ENCODE measurements around the gene MTA3.

MTA3 gene

DNA sequence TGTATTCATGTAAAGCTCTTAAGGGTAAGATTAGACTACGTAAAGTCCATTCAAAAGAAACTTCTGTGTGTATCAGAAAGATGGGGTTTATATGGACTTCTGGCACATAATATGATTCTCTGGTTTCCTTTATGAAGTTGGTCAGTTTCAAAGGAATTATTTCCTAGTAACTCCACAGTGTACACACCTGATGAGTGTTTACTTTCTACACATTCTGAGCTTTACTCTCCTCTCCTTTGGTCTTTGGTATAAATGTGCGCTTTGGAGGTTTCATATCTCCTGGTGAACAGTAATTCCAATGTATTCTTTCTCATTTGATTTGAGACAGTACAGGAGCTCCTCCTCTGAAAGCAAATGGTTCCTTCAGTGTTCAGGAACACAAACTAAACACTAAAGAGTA, 107.4 kb downstream of the MTA3 start:
- no peaks in the 10 kb centered on the region for H4K20me1 ChIP-seq (ENCODE audit: control insufficient read depth, insufficient read depth, low read depth, low read length)
- H3K27me3 ChIP-seq (ENCODE audit: control insufficient read depth, low read length): no peaks in the 10 kb centered on the region
- no peak overlapping the region for H3K4me3 ChIP-seq (ENCODE audit: low read length)
- H3K79me2 ChIP-seq (ENCODE audit: control insufficient read depth, low read length): no peaks in the 10 kb centered on the region; the same call in 1 of the 2 replicates
- TF ChIP-seq, protein P1, sequence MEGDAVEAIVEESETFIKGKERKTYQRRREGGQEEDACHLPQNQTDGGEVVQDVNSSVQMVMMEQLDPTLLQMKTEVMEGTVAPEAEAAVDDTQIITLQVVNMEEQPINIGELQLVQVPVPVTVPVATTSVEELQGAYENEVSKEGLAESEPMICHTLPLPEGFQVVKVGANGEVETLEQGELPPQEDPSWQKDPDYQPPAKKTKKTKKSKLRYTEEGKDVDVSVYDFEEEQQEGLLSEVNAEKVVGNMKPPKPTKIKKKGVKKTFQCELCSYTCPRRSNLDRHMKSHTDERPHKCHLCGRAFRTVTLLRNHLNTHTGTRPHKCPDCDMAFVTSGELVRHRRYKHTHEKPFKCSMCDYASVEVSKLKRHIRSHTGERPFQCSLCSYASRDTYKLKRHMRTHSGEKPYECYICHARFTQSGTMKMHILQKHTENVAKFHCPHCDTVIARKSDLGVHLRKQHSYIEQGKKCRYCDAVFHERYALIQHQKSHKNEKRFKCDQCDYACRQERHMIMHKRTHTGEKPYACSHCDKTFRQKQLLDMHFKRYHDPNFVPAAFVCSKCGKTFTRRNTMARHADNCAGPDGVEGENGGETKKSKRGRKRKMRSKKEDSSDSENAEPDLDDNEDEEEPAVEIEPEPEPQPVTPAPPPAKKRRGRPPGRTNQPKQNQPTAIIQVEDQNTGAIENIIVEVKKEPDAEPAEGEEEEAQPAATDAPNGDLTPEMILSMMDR (IDR thresholded peaks at IDR 0.05; ENCODE audit: low read depth, low read length, poor library complexity, severe bottlenecking): no peak
- no peak overlapping the region for H3K27ac ChIP-seq (ENCODE audit: low read depth, low read length)
- no peaks in the 10 kb centered on the region for H3K9me2 ChIP-seq (replicated peaks; ENCODE audit: control insufficient read depth, low read length)
- no peak overlapping the region for H3K4me2 ChIP-seq (ENCODE audit: low read length)
- 0 out of 2 replicates have a peak, but pooled peaks cover 3% of the 10 kb centered on the region for H3F3A ChIP-seq (ENCODE audit: control insufficient read depth, insufficient read depth)
- no peaks in the 10 kb centered on the region for H3K9me3 ChIP-seq (ENCODE audit: control insufficient read depth, insufficient read depth, low read length)
- H3K36me3 ChIP-seq (ENCODE audit: control insufficient read depth, low read length): peaks cover 4% of the 10 kb centered on the region
- no peaks in the 10 kb centered on the region for H3K4me1 ChIP-seq (ENCODE audit: control insufficient read depth, low read length)

DNA sequence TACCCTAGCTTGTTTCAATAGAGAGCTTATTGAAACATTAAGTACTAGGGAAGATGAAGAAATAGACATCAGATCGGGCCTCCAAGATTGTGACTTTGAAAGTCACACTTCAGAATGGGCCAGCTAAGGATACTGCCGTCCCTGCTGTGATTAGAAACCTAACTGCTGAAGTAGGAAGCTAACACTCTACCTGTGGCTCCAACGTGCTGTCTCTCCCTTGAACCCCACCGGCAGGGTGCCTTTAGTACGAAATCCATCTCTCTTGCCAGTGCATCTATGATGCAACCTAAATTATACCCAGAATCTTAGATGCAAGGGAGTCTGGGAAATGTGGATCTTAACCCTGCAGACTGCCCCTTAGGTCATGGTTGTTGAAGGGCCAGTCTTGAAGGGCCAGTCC, 116.9 kb downstream of the MTA3 start:
- no peaks in the 10 kb centered on the region for H3K9me3 ChIP-seq (ENCODE audit: control insufficient read depth, insufficient read depth, low read length)
- no peaks in the 10 kb centered on the region for H4K20me1 ChIP-seq (ENCODE audit: control insufficient read depth, insufficient read depth, low read depth, low read length)
- H3K27ac ChIP-seq (ENCODE audit: low read depth, low read length): no peak overlapping the region
- no peak for TF ChIP-seq EZH2phosphoT487 (IDR thresholded peaks at IDR 0.05; ENCODE audit: borderline replicate concordance, low read length)
- TF ChIP-seq, protein P1 (IDR thresholded peaks at IDR 0.05; ENCODE audit: low read depth, low read length, poor library complexity, severe bottlenecking): no peak
- no peaks in the 10 kb centered on the region for H3K4me1 ChIP-seq (ENCODE audit: control insufficient read depth, low read length)
- H3K36me3 ChIP-seq (ENCODE audit: control insufficient read depth, low read length): peaks cover 25% of the 10 kb centered on the region
- no peaks in the 10 kb centered on the region for H3K27me3 ChIP-seq (ENCODE audit: control insufficient read depth, low read length)
- no peaks in the 10 kb centered on the region for H3F3A ChIP-seq (ENCODE audit: control insufficient read depth, insufficient read depth)
- no peak overlapping the region for H3K4me2 ChIP-seq (ENCODE audit: low read length)
- no peaks in the 10 kb centered on the region for H3K79me2 ChIP-seq (ENCODE audit: control insufficient read depth, low read length)
- no peak overlapping the region for H3K4me3 ChIP-seq (ENCODE audit: low read length)
- H3K9me2 ChIP-seq (replicated peaks; ENCODE audit: control insufficient read depth, low read length): no peaks in the 10 kb centered on the region

DNA sequence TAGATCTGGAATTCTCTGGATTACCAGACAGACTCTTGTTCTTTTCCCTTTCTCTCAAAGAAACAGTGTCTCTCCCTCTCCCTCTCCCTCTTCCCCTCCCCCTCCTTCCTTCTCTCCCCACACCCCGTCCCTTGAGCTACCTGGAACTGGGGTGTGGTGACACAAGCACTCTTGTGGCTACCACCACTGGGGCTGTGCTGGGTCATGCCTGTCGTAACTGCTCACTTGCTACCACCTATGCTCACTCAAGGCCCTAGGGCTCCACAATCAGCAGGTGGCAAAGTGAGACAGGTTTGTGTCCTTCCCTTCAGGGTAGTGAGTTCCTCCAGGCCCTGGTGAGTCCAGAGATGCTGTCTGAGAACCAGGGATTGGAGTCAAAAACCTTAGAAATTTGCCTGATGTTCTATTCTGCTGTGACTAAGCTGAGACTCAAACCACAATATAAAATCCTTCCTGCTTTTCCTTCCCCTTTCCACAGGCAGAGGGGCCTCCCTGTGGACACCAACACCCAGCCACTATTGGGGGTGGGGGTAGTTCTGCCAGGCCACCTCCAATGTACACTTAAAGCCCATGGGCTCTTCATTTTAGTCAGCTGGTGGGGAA, 124.7 kb downstream of the MTA3 start:
- Histone ChIP-seq H3K79me2 (ENCODE audit: control insufficient read depth, low read length) (no peaks in the 10 kb centered on the region), H3K4me2 (ENCODE audit: low read length) (no peak overlapping the region), H3K4me1 (ENCODE audit: control insufficient read depth, low read length) (no peaks in the 10 kb centered on the region), H4K20me1 (ENCODE audit: control insufficient read depth, insufficient read depth, low read depth, low read length) (no peaks in the 10 kb centered on the region), H3K9me3 (ENCODE audit: control insufficient read depth, insufficient read depth, low read length) (no peaks in the 10 kb centered on the region), H3K36me3 (ENCODE audit: control insufficient read depth, low read length) (peaks cover 11% of the 10 kb centered on the region), H3K4me3 (ENCODE audit: low read length) (no peak overlapping the region), H3K9me2 (replicated peaks; ENCODE audit: control insufficient read depth, low read length) (no peaks in the 10 kb centered on the region), H3K27ac (ENCODE audit: low read depth, low read length) (no peak overlapping the region), H3K27me3 (ENCODE audit: control insufficient read depth, low read length) (no peaks in the 10 kb centered on the region), H3F3A (ENCODE audit: control insufficient read depth, insufficient read depth) (no peaks in the 10 kb centered on the region; the same call in 1 of the 2 replicates)
- no peak for TF ChIP-seq EZH2phosphoT487 (IDR thresholded peaks at IDR 0.05; ENCODE audit: borderline replicate concordance, low read length)
- TF ChIP-seq, protein P1 (IDR thresholded peaks at IDR 0.05; ENCODE audit: low read depth, low read length, poor library complexity, severe bottlenecking): no peak

Data from DOHH2 (cell line).